ENCODE measurements around the gene GBA2.

The GBA2 gene

DNA sequence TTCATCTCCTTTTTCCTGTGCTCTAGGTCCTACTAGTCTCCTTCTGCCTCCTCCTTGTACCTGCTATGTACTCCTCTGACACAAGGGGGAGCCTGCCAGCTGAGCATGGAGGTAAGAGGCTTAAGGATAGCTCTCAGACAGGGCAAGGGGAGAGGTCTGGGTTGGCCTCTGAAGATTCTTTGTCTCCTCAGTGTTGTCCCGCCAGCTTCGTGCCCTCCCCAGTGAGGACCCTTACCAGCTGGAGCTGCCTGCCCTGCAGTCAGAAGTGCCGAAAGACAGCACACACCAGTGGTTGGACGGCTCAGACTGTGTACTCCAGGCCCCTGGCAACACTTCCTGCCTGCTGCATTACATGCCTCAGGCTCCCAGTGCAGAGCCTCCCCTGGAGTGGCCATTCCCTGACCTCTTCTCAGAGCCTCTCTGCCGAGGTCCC is 12.8 kb downstream of the GBA2 start:
- Histone ChIP-seq H3K4me3 (ENCODE audit: low read length) (no peak overlapping the region), H3K9ac (ENCODE audit: low read length) (peak overlapping the region; percentile 18), H3K9me3 (ENCODE audit: control insufficient read depth, low read length) (no peaks in the 10 kb centered on the region), H3K4me1 (ENCODE audit: control insufficient read depth, insufficient read depth, low read length) (peaks cover 19% of the 10 kb centered on the region), H3K36me3 (ENCODE audit: control insufficient read depth, insufficient read depth, low read length, severe bottlenecking) (peaks cover 69% of the 10 kb centered on the region), H3K27me3 (replicated peaks; ENCODE audit: control insufficient read depth, insufficient read depth, low read length) (no peaks in the 10 kb centered on the region)
- peak; percentile 84 for DNase-seq (ENCODE audit: low read depth)

DNA sequence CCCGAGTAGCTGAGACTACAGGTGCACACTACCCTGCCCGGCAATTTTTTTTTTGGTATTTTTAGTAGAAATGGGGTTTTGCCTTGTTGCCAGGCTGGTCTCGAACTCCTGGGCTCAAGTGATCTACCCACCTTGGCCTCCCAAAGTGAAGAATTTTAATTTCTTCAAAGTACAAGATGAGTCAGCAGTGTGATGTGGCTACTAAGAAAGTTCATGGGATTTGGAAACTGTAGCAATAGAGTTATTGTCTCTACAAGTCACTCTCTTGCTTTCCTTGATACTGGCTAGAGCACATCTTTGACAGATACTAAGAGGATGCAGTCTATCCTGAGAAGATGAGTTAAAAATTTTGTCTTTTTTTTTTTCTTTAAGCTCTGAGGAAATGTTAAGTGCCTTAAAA is 14.9 kb downstream of the GBA2 start:
- no peak for DNase-seq (ENCODE audit: low read depth)
- H3K27me3 ChIP-seq (replicated peaks; ENCODE audit: control insufficient read depth, insufficient read depth, low read length): no peaks in the 10 kb centered on the region
- no peaks in the 10 kb centered on the region for H3K9me3 ChIP-seq (ENCODE audit: control insufficient read depth, low read length)
- H3K9ac ChIP-seq (ENCODE audit: low read length): peak overlapping the region; percentile 99
- peaks cover 38% of the 10 kb centered on the region for H3K4me1 ChIP-seq (ENCODE audit: control insufficient read depth, insufficient read depth, low read length)
- H3K36me3 ChIP-seq (ENCODE audit: control insufficient read depth, insufficient read depth, low read length, severe bottlenecking): peaks cover 48% of the 10 kb centered on the region
- peak overlapping the region; percentile 97 for H3K4me3 ChIP-seq (ENCODE audit: low read length)

DNA sequence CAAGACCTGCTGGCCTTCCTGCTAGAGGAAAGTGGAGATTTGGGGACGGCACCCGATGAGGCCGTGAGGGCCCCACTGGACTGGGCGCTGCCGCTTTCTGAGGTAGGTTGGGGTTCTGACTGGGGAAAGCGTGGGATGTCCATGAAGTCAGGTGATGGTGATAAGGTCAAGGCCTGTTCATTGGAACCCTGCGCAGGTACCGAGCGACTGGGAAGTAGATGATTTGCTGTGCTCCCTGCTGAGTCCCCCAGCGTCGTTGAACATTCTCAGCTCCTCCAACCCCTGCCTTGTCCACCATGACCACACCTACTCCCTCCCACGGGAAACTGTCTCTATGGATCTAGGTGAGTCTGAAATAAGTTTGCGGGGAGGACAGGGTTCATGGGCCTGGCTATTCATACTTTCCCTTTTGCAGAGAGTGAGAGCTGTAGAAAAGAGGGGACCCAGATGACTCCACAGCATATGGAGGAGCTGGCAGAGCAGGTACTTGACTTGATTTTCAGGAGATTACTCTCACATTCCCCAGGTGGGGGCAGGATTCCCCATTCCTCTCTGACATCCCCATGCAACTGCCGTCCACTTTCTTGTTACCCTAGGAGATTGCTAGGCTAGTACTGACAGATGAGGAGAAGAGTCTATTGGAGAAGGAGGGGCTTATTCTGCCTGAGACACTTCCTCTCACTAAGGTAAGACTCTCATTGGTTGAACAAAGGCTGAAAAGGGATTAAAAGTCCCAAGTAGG is 16.1 kb downstream of the GBA2 start:
- no peaks in the 10 kb centered on the region for H3K9me3 ChIP-seq (ENCODE audit: control insufficient read depth, low read length)
- peak overlapping the region; percentile 97 for H3K4me3 ChIP-seq (ENCODE audit: low read length)
- H3K27me3 ChIP-seq (replicated peaks; ENCODE audit: control insufficient read depth, insufficient read depth, low read length): no peaks in the 10 kb centered on the region
- peak; percentile 56 for DNase-seq (ENCODE audit: low read depth)
- peak overlapping the region; percentile 99 for H3K9ac ChIP-seq (ENCODE audit: low read length)
- H3K4me1 ChIP-seq (ENCODE audit: control insufficient read depth, insufficient read depth, low read length): peaks cover 50% of the 10 kb centered on the region
- H3K36me3 ChIP-seq (ENCODE audit: control insufficient read depth, insufficient read depth, low read length, severe bottlenecking): peaks cover 37% of the 10 kb centered on the region

DNA sequence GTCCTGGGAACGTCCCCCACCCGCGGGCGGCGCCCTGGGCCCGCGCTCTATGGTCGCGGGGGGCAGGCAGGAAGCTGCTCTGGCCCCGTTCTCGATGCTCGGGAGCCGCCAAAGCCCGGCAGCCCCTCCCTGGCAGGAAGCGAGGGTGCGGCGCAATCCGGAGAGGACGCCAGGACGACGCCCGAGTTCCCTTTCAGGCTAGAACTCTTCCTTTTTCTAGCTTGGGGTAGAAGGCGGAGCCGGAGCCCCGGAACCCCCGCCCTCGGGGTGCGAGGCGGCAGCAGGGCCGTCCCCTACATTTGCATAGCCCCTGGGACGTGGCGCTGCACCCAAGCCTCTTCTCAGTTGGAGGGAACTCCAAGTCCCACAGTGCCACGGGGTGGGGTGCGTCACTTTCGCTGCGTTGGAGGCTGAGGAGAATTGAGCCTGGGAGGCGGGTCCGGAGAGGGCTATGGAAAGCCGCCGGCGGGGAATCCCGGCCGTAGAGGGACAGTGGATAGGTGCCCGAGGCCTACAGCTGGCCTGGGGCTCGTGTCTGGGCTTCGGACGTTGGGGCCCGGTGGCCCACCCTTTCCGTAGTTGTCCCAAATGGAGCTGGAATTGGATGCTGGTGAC is 16.7 kb downstream of the GBA2 start, which contains the start of the genes CREB3 and TLN1:
TSS of gene CREB3 (plus strand) at position 482 of the 615 bp plus-strand sequence. CDS start at position 589, 107 bp downstream.
TSS of gene TLN1 (minus strand) at position 11 of the 615 bp plus-strand sequence. CDS start 6,501 bp downstream, outside the sequence.
- Histone ChIP-seq H3K9ac (ENCODE audit: low read length) (peak within 1 kb of the TSS; percentile 99), H3K36me3 (ENCODE audit: control insufficient read depth, insufficient read depth, low read length, severe bottlenecking) (peaks cover 30% of the 10 kb centered on the region), H3K4me1 (ENCODE audit: control insufficient read depth, insufficient read depth, low read length) (peaks cover 57% of the 10 kb centered on the region), H3K9me3 (ENCODE audit: control insufficient read depth, low read length) (no peaks in the 10 kb centered on the region), H3K4me3 (ENCODE audit: low read length) (peak within 1 kb of the TSS; percentile 97), H3K27me3 (replicated peaks; ENCODE audit: control insufficient read depth, insufficient read depth, low read length) (no peaks in the 10 kb centered on the region)
- DNase-seq (ENCODE audit: low read depth): peak; percentile 99

DNA sequence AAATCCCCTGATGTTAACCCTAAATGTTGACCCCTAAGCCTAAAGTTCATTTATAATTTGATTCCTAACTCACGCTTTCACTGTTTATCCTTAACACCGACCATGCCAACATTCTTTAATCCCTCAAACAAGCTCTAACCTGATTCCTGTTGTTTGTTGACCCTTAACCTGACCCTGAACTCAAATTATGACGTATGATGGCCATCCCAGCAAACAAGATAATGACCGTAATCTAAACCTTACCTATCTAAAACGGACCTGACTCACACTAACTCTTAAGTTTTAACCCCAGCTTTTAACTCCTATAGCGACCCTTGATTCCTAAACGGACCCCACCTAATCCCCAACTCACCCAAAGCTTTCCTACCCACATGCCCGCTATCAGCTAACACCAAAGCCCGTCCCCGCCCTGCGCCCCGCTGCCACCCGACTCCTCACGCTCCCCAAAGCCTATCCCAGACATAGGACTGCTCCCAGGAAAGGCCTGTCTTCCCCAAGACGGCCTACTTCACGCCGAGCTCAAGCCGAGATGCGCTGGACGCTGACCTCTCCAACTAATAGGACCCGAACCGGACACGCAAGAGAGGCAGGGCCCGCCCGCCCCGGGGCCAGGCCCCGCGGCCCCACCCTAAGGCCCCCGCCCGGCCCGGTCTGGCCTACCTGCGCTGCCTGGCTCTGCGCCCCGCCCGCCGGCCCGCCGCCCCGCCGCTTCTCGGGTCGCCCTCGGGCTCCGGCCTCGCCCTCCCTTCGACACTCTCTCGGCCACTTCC is 17.4 kb downstream of the GBA2 start:
- H3K4me3 ChIP-seq (ENCODE audit: low read length): peak overlapping the region; percentile 97
- H3K9me3 ChIP-seq (ENCODE audit: control insufficient read depth, low read length): no peaks in the 10 kb centered on the region
- H3K27me3 ChIP-seq (replicated peaks; ENCODE audit: control insufficient read depth, insufficient read depth, low read length): no peaks in the 10 kb centered on the region
- peaks cover 63% of the 10 kb centered on the region for H3K4me1 ChIP-seq (ENCODE audit: control insufficient read depth, insufficient read depth, low read length)
- peaks cover 23% of the 10 kb centered on the region for H3K36me3 ChIP-seq (ENCODE audit: control insufficient read depth, insufficient read depth, low read length, severe bottlenecking)
- H3K9ac ChIP-seq (ENCODE audit: low read length): peak overlapping the region; percentile 99
- no peak for DNase-seq (ENCODE audit: low read depth)

DNA sequence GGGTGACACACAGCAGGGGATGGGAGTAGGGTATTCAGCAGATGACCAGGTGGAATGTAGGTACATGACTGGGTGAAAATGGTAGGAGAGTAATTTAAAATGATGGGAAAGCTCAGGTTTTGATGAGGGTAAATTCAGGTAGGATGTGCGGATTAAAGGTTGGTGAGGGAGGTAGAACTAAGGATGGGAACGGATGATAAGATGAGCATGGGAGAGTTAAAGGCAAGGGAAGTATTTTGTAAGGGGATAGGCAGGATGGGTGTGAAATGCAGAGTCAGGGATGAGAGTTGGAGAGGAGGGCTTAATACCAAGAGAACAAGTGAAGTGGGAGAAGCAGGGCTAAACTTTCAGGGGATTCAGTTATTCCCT is 18.6 kb downstream of the GBA2 start:
- peaks cover 71% of the 10 kb centered on the region for H3K4me1 ChIP-seq (ENCODE audit: control insufficient read depth, insufficient read depth, low read length)
- H3K27me3 ChIP-seq (replicated peaks; ENCODE audit: control insufficient read depth, insufficient read depth, low read length): no peaks in the 10 kb centered on the region
- peak overlapping the region; percentile 97 for H3K4me3 ChIP-seq (ENCODE audit: low read length)
- no peaks in the 10 kb centered on the region for H3K9me3 ChIP-seq (ENCODE audit: control insufficient read depth, low read length)
- H3K9ac ChIP-seq (ENCODE audit: low read length): peak overlapping the region; percentile 99
- H3K36me3 ChIP-seq (ENCODE audit: control insufficient read depth, insufficient read depth, low read length, severe bottlenecking): peaks cover 15% of the 10 kb centered on the region
- no peak for DNase-seq (ENCODE audit: low read depth)

DNA sequence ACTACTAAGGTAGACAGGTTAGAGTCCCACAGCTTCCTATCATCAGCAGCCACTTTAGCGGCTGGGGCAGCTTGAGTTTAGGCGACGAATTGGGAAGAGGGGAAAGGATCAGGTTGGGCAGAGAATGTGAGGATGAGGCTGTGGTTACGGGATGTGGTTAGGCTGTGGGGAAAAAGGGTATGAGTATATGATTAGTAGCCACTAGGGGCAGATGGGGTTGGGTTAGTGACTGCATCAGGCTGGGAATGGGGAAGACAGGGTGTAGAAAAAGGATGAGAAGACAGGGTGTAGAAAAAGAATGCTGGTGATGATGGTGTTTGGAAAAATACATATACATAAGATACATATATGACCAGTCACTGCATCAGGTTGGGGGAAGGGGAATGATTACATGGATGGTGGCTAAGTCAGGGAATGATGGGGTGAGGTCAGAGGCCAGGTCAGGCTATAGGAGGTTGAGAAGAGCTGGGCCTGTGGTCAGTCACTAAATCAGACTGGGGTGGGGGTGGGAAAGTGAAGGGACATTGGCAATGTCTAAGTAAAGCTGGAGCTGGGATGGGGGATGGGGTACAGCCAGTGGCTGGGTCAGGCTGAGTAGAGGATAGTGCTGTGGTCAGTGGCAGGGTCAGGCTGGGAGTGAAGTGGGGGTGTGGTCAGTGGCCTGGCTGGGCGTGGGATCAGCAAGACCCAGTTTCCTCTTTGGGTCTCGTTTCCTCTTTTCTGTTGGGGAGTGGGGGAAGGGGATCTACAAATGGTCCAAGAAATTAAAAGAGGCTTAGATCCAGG is 19.1 kb downstream of the GBA2 start:
- peak overlapping the region; percentile 97 for H3K4me3 ChIP-seq (ENCODE audit: low read length)
- DNase-seq (ENCODE audit: low read depth): peak; percentile 90

DNA sequence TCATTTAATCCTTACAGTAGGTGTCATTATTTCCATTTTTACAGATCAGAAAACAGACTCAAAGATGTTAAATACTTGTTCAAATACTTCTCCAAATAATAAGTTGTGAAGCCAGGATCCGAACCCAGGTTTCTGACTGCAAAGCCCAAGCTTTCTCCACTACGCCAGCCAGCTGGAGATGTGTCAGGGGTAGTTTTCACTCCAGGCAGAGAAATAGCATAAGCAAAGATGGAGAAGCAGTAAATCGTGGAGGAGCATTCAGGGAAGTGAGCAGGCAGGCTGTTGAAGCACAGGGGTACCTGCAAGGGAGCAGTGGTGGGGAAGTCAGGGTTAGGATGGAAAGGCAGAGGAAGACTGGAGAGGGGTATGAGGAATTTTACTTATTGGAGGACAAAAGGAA is 19.9 kb downstream of the GBA2 start:
- Histone ChIP-seq H3K4me3 (ENCODE audit: low read length) (peak overlapping the region; percentile 97), H3K9ac (ENCODE audit: low read length) (peak overlapping the region; percentile 99), H3K4me1 (ENCODE audit: control insufficient read depth, insufficient read depth, low read length) (peaks cover 66% of the 10 kb centered on the region), H3K9me3 (ENCODE audit: control insufficient read depth, low read length) (no peaks in the 10 kb centered on the region), H3K27me3 (replicated peaks; ENCODE audit: control insufficient read depth, insufficient read depth, low read length) (no peaks in the 10 kb centered on the region), H3K36me3 (ENCODE audit: control insufficient read depth, insufficient read depth, low read length, severe bottlenecking) (peaks cover 16% of the 10 kb centered on the region)
- no peak for DNase-seq (ENCODE audit: low read depth)

More for the DNA sequence above, 19.1 kb downstream of the GBA2 start:
- peak overlapping the region; percentile 99 for H3K9ac ChIP-seq (ENCODE audit: low read length)
- H3K4me1 ChIP-seq (ENCODE audit: control insufficient read depth, insufficient read depth, low read length): peaks cover 71% of the 10 kb centered on the region
- peaks cover 15% of the 10 kb centered on the region for H3K36me3 ChIP-seq (ENCODE audit: control insufficient read depth, insufficient read depth, low read length, severe bottlenecking)
- H3K9me3 ChIP-seq (ENCODE audit: control insufficient read depth, low read length): no peaks in the 10 kb centered on the region
- H3K27me3 ChIP-seq (replicated peaks; ENCODE audit: control insufficient read depth, insufficient read depth, low read length): no peaks in the 10 kb centered on the region

DNA sequence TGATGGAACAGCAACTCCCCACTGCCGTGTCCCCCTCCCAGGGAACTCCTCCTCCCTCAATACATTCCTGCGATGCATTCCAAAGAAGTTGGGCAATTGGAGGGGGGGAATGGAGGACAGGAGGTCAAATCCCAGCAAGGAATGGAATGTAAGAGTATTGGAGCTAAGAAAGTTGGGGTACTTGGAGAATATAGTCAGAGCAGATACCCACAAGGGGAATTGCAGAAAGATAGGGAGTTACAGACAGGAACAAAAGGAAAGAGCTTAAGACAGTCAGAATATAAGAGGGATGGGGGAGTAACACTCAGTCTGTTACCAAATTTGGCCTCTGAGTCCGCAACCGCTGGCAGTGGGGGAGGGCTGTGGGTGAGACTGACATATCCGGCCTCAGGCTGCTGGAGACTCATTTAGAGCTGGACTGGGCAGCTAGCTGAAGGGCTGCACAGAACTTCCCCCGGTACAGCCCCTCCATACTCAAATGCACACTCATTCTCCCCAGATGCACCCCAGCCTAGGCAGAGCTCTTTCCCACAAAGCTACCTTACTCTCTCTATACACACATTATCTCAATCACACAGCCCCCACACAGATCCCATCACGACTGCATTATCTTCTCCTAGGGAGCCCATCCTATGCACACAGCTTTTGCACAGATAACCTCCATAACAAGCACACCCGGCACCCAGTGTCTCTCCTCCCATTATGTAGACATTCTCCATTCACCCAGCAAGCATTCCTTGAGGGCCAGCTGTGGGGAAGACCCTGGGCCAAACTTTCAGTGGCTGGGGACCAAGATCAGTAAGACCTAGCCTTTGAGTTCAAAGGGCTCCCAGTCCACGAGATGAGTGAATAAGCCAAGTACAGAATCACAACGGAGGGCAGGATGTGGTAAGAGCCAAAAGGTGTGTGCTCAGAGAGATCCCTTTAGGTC is 20.7 kb downstream of the GBA2 start:
- Histone ChIP-seq H3K27me3 (replicated peaks; ENCODE audit: control insufficient read depth, insufficient read depth, low read length) (no peaks in the 10 kb centered on the region), H3K9ac (ENCODE audit: low read length) (peak overlapping the region; percentile 99), H3K9me3 (ENCODE audit: control insufficient read depth, low read length) (no peaks in the 10 kb centered on the region), H3K36me3 (ENCODE audit: control insufficient read depth, insufficient read depth, low read length, severe bottlenecking) (peaks cover 24% of the 10 kb centered on the region), H3K4me3 (ENCODE audit: low read length) (peak overlapping the region; percentile 97), H3K4me1 (ENCODE audit: control insufficient read depth, insufficient read depth, low read length) (peaks cover 58% of the 10 kb centered on the region)
- DNase-seq (ENCODE audit: low read depth): peak; percentile 91

DNA sequence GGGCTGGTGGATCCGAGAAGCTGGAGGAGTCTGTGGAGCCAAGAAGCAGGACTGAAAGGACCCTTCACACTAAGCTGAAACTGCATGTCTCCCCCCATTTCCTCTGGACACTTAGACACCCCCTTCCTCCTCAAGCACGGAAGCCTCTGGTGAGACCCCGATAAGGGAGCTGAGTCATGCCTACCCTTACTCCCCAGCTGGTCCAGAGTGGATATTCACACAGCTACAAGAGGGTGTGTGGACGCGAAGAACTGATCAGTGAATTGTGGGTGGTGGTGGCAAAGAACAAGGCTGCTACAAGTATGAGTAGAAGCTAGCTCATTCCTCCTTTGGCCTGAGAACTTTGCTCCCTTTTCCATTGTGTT is 21.4 kb downstream of the GBA2 start:
- Histone ChIP-seq H3K4me3 (ENCODE audit: low read length) (peak overlapping the region; percentile 97), H3K9me3 (ENCODE audit: control insufficient read depth, low read length) (no peaks in the 10 kb centered on the region), H3K36me3 (ENCODE audit: control insufficient read depth, insufficient read depth, low read length, severe bottlenecking) (peaks cover 31% of the 10 kb centered on the region), H3K27me3 (replicated peaks; ENCODE audit: control insufficient read depth, insufficient read depth, low read length) (no peaks in the 10 kb centered on the region), H3K4me1 (ENCODE audit: control insufficient read depth, insufficient read depth, low read length) (peaks cover 52% of the 10 kb centered on the region), H3K9ac (ENCODE audit: low read length) (peak overlapping the region; percentile 99)
- no peak for DNase-seq (ENCODE audit: low read depth)
